Activated naive CD8-positive, alpha-beta T cell treated with anti-CD3 and anti-CD28 coated beads for 36 hours (primary cell): ENCODE data around the gene ATCAY. TPM values are rescaled to one million over a fixed set of nuclear protein-coding genes. Genes with fewer than 3 reads are reported as not detected.
"Not testable (repeated sequence)": the region's sequence is repeated elsewhere in the genome, so short reads cannot be mapped to it uniquely, and the experiment has no call there.

Experiments
- DNase-seq: peaks from one replicate; pipeline ENCODE4 v3.0.0; 2021
- H3K27ac Mint-ChIP-seq: one replicate; pipeline ENCODE4 v1.8.0; 2022; ENCODE audit warnings: mild to moderate bottlenecking, moderate library complexity, mixed read lengths
- H3K27me3 Mint-ChIP-seq: one replicate; pipeline ENCODE4 v1.8.0; 2022; ENCODE audit warnings: mild to moderate bottlenecking, mixed read lengths
- H3K36me3 Mint-ChIP-seq: one replicate; pipeline ENCODE4 v1.8.0; 2021; ENCODE audit warnings: mild to moderate bottlenecking, mixed read lengths
- H3K4me1 Mint-ChIP-seq: one replicate; pipeline ENCODE4 v1.8.0; 2021; ENCODE audit warnings: mixed read lengths
- H3K4me3 Mint-ChIP-seq: one replicate; pipeline ENCODE4 v1.8.0; 2022; ENCODE audit warnings: mild to moderate bottlenecking, moderate library complexity, mixed read lengths
- H3K9me3 Mint-ChIP-seq: one replicate; pipeline ENCODE4 v1.8.0; 2022; ENCODE audit warnings: mixed read lengths
- total RNA-seq, 2 experiments: library from RNA; stranded (reverse); gene quantifications; one replicate each; pipeline ENCODE4 v1.2.3, GENCODE V29; 2021

Gene ATCAY
- total RNA-seq, 2 experiments from 2014 or later, result not detected

- Mint-ChIP-seq H3K4me3 (no peak overlapping the region), H3K27me3 (peaks cover 68% of the 10 kb centered on the region), H3K36me3 (peaks cover 6% of the 10 kb centered on the region), H3K4me1 (no peaks in the 10 kb centered on the region), H3K27ac (no peak overlapping the region), H3K9me3 (peaks cover 7% of the 10 kb centered on the region)
- no peak for DNase-seq
These were observed 7.3 kb upstream of the ATCAY start for GRCh38 chr19:3873151-3873550.

- H3K4me1 Mint-ChIP-seq, H3K4me3 Mint-ChIP-seq, H3K9me3 Mint-ChIP-seq, H3K27ac Mint-ChIP-seq, DNase-seq, H3K36me3 Mint-ChIP-seq: not testable (repeated sequence)
- peaks cover 72% of the 10 kb centered on the region for H3K27me3 Mint-ChIP-seq
These were observed 5.8 kb upstream of the ATCAY start for GRCh38 chr19:3874695-3875094.

- Mint-ChIP-seq H3K4me1 (peaks cover 9% of the 10 kb centered on the region), H3K4me3 (no peak overlapping the region), H3K27me3 (peaks cover 76% of the 10 kb centered on the region), H3K36me3 (no peaks in the 10 kb centered on the region), H3K9me3 (no peaks in the 10 kb centered on the region), H3K27ac (no peak overlapping the region)
- DNase-seq, result no peak
These were observed 829 bp upstream of the ATCAY start for GRCh38 chr19:3879656-3880055.

GRCh38 chr19:3881272-3882040, 971 bp downstream of the ATCAY start:
- Mint-ChIP-seq H3K27me3 (peaks cover 68% of the 10 kb centered on the region), H3K4me1 (peaks cover 9% of the 10 kb centered on the region), H3K27ac (no peak overlapping the region), H3K4me3 (no peak overlapping the region), H3K36me3 (no peaks in the 10 kb centered on the region), H3K9me3 (no peaks in the 10 kb centered on the region)
- DNase-seq, result no peak

- no peak for DNase-seq
- no peak overlapping the region for H3K27ac Mint-ChIP-seq
- no peaks in the 10 kb centered on the region for H3K36me3 Mint-ChIP-seq
- peaks cover 64% of the 10 kb centered on the region for H3K27me3 Mint-ChIP-seq
- no peak overlapping the region for H3K4me3 Mint-ChIP-seq
- no peaks in the 10 kb centered on the region for H3K9me3 Mint-ChIP-seq
- H3K4me1 Mint-ChIP-seq, result peaks cover 9% of the 10 kb centered on the region
These were observed 1.5 kb downstream of the ATCAY start for GRCh38 chr19:3882041-3882384.

DNA sequence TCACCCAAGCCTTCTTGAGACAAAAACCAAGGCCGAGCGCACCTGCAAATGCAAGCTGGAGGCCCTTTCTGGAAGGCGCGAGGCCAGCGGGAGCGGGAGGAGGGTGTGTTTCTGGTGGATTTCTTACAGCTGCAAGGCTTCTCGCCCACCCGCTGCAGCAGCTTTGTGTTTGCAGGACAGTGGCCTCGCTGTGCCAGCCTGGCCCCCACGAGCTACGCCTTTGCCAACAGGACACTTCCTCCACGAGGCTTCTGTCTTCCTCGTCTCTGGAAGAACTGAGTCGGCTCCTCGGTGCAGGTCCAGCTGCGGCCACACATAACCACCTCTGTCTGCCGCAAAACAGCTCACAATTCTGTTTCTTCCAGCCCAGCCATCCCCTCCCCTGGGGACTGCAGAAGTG, 10.1 kb downstream of the ATCAY start:
- no peaks in the 10 kb centered on the region for H3K9me3 Mint-ChIP-seq

GRCh38 chr19:3893509-3894179, 13.2 kb downstream of the ATCAY start:
- no peaks in the 10 kb centered on the region for H3K9me3 Mint-ChIP-seq
- no peak for DNase-seq
- H3K27ac Mint-ChIP-seq, result no peak overlapping the region
- peaks cover 3% of the 10 kb centered on the region for H3K4me1 Mint-ChIP-seq
- H3K4me3 Mint-ChIP-seq, result no peak overlapping the region
- H3K27me3 Mint-ChIP-seq, result no peaks in the 10 kb centered on the region
- H3K36me3 Mint-ChIP-seq, result no peaks in the 10 kb centered on the region

More for the DNA sequence above, 10.1 kb downstream of the ATCAY start:
- no peaks in the 10 kb centered on the region for H3K4me1 Mint-ChIP-seq
- H3K36me3 Mint-ChIP-seq, result no peaks in the 10 kb centered on the region
- H3K27me3 Mint-ChIP-seq, result no peaks in the 10 kb centered on the region
- DNase-seq, result no peak
- no peak overlapping the region for H3K4me3 Mint-ChIP-seq
- no peak overlapping the region for H3K27ac Mint-ChIP-seq

DNA sequence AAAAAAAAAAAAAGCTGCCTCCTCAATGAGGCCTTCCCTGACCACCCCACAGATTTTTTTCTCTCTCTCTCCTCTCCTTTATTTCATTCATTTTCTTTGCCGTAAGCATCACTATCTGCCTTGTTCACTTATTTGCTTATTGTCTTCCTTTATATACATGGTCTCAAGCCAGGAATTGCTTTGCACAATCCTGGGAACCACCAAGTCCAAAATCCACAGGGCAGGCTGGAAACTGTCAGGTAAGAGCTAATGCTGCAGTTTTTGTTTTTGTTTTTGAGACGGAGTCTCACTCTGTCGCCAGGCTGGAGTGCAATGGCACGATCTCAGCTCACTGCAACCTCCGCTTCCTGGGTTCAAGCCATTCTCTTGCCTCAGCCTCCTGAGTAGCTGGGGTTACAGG, 14.5 kb downstream of the ATCAY start:
- H3K36me3 Mint-ChIP-seq, H3K4me1 Mint-ChIP-seq, H3K9me3 Mint-ChIP-seq, H3K27me3 Mint-ChIP-seq, DNase-seq, H3K27ac Mint-ChIP-seq, H3K4me3 Mint-ChIP-seq: not testable (repeated sequence)

- Mint-ChIP-seq H3K9me3 (peaks cover 4% of the 10 kb centered on the region), H3K36me3 (no peaks in the 10 kb centered on the region), H3K4me1 (peaks cover 3% of the 10 kb centered on the region), H3K4me3 (no peak overlapping the region), H3K27me3 (no peaks in the 10 kb centered on the region), H3K27ac (no peak overlapping the region)
- DNase-seq, result no peak
These were observed 15.3 kb downstream of the ATCAY start for GRCh38 chr19:3895788-3896187.

DNA sequence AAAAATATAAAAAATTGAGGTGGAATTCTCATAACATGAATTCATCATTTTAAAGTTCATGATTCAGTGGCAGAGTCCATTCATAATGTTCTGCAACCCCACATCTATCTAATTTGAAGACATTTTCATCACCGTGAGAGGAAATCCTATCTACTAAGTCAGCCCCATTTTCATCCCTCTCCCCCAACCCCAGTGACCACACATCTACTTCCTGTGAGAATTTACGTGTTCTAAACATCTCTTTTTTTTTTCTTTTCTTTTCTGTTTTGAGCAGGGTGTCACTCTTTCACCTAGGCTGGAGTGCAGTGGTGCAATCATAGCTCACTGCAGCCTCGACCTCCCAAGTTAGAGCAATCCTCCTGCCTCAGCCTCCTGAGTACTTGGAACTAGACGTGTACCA, 17.5 kb downstream of the ATCAY start:
- no peak overlapping the region for H3K4me3 Mint-ChIP-seq
- H3K9me3 Mint-ChIP-seq, result peaks cover 4% of the 10 kb centered on the region

GRCh38 chr19:3898426-3898825, 17.9 kb downstream of the ATCAY start:
- Mint-ChIP-seq H3K27ac (no peak overlapping the region), H3K9me3 (peaks cover 4% of the 10 kb centered on the region), H3K4me3 (no peak overlapping the region), H3K36me3 (no peaks in the 10 kb centered on the region), H3K4me1 (peaks cover 3% of the 10 kb centered on the region), H3K27me3 (no peaks in the 10 kb centered on the region)
- no peak for DNase-seq

More for the DNA sequence above, 17.5 kb downstream of the ATCAY start:
- no peak for DNase-seq
- no peaks in the 10 kb centered on the region for H3K27me3 Mint-ChIP-seq
- no peaks in the 10 kb centered on the region for H3K36me3 Mint-ChIP-seq
- H3K27ac Mint-ChIP-seq, result no peak overlapping the region
- peaks cover 3% of the 10 kb centered on the region for H3K4me1 Mint-ChIP-seq

DNA sequence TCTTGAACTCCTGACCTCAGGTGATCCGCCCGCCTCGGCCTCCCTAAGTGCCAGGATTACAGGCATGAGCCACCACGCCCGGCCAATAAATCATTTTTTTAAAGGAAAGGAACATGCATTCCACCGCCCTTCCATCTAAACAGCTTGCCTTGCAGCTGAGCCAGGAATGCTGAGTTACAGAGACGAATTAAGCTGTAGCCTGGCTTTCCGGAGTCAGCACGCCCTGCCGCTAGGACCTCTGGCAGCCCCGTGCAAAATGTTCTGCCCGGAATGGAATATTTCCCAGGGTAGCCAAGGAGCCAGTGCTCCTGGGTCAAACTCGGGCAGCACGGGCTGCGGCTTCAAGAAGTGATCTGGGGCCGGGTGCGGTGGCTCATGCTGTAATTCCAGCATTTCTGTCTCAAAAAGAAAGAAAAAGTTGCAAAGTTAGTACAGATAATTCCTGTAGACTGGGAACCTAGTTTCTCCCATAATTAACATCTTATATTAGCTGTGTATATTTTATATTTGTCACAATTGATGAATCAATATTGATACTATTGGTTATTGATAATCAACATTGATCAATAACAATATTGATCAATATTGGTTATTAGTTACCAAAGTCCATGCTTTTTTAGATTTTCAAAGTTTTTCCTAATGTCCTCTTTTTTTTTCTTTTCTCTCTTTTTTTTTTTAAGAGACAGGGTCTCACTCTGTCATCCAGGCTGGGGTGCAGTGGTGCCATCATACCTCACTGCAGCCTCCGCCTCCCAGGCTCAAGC, 19.2 kb downstream of the ATCAY start:
- DNase-seq, result no peak
- Mint-ChIP-seq H3K4me3 (no peak overlapping the region), H3K4me1 (peaks cover 3% of the 10 kb centered on the region), H3K9me3 (peaks cover 4% of the 10 kb centered on the region), H3K36me3 (no peaks in the 10 kb centered on the region), H3K27ac (no peak overlapping the region), H3K27me3 (no peaks in the 10 kb centered on the region)

DNA sequence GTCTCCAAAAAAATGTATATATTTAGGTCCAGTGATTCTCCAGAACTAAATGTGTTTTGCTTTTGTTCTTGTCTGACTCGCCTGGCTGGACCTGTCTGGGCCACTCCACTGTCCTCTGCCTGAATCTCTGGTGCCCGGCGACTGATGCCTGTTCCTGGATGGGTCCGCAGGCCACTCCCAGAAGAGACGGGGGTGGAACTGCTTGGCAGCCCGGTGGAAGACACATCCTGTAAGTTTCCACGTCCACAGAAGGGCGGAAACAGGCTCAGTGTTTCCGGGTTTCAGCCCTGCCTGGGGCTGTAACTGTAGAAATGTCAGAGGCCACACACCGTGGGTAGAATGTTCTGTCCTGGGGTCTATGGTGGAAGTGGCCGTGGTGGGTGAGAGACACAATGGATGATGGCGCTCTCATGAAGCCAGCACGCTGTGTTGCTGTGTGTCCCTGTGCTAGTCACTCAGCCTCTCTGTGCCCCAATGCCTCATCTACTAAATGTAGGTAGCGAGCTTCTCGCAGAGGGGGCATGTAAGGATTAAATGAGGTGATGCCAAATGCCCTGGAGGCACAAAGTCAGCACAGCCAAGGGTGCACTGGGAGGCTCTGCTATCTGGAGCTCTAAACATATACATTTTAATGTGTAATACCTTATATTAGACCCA, 22.0 kb downstream of the ATCAY start:
- Mint-ChIP-seq H3K4me1 (peaks cover 3% of the 10 kb centered on the region), H3K27me3 (peaks cover 7% of the 10 kb centered on the region), H3K36me3 (no peaks in the 10 kb centered on the region)

GRCh38 chr19:3904233-3904632, 23.7 kb downstream of the ATCAY start:
- Mint-ChIP-seq H3K9me3 (no peaks in the 10 kb centered on the region), H3K4me1 (no peaks in the 10 kb centered on the region), H3K36me3 (no peaks in the 10 kb centered on the region), H3K27ac (no peak overlapping the region), H3K27me3 (peaks cover 7% of the 10 kb centered on the region), H3K4me3 (no peak overlapping the region)
- DNase-seq, result no peak

More for the DNA sequence above, 22.0 kb downstream of the ATCAY start:
- Mint-ChIP-seq H3K9me3 (peaks cover 4% of the 10 kb centered on the region), H3K27ac (no peak overlapping the region), H3K4me3 (no peak overlapping the region)
- no peak for DNase-seq
